Measurements from ENCODE around the gene TAF8. TPM values are rescaled to one million over a fixed set of nuclear protein-coding genes. Genes with fewer than 3 reads are reported as not detected.
"Not testable (repeated sequence)": the region's sequence is repeated elsewhere in the genome, so short reads cannot be mapped to it uniquely, and the experiment has no call there.

Gene TAF8
- total RNA-seq, 2 experiments from 2014 or later, result 46.2 to 50.4 TPM

DNA sequence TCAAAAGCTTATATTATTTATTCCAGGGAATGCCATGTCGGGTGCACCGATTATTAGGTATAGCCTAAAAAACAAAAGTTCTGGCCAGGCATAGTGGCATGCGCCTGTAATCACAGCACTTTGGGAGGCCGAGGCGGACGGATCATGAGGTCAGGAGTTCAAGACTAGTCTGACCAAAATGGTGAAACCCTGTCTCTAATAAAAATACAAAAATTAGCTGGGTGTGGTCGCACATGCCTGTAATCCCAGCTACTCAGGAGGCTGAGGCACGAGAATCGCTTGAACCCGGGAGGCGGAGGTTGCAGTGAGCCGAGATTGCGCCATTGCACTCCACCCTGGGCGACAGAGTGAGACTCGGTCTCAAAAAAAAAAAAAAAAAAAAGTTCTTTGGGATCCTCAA lies 12.7 kb upstream of the TAF8 start:
- Mint-ChIP-seq H3K4me3 (peak overlapping the region; percentile 69), H3K36me3 (peaks cover 18% of the 10 kb centered on the region), H3K4me1 (peaks cover 63% of the 10 kb centered on the region), H3K27ac (peak overlapping the region; percentile 85)
- POLR2A ChIA-PET, result interaction anchor here (0.7 to 23.6 kb wide), 3 partner anchors 11 to 102 kb away, joined by 3 to 556 read pairs (median 3); partner anchors contain the start of gene CCND3
- H3K9me3 Mint-ChIP-seq; H3K27me3 Mint-ChIP-seq; DNase-seq; ATAC-seq (ENCODE audit: low read depth): not testable (repeated sequence)

DNA sequence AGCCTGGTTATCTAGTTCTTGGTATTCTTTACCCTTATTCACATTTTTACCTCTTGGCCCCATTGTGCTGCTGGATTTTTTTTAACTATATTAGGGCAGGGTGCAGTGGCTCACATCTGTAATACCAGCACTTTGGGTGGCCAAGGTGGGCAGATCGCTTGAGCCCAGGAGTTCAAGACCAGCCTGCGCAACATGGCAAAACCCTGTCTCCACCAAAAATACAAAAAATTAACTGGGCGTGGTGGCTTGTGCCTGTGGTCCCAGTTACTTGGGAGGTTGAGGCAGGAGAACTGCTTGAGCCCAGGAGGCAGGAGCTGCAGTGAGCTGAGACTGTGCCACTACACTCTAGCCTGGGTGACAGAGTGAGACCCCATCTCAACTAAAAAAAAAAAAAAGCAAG lies 12.2 kb upstream of the TAF8 start:
- POLR2A ChIA-PET, result interaction anchor here (0.6 to 23.6 kb wide), 4 partner anchors 7 to 102 kb away, joined by 3 to 556 read pairs (median 10); partner anchors contain the start of gene CCND3
- Mint-ChIP-seq H3K36me3 (peaks cover 16% of the 10 kb centered on the region), H3K27me3 (no peaks in the 10 kb centered on the region)

GRCh38 chr6:42038811-42039408 lies 11.4 kb upstream of the TAF8 start:
- no peaks in the 10 kb centered on the region for H3K9me3 Mint-ChIP-seq
- H3K4me1 Mint-ChIP-seq, result peaks cover 68% of the 10 kb centered on the region
- H3K27me3 Mint-ChIP-seq, result no peaks in the 10 kb centered on the region
- peak overlapping the region; percentile 81 for H3K4me3 Mint-ChIP-seq
- POLR2A ChIA-PET, result interaction anchor here (0.6 to 23.6 kb wide), 14 partner anchors 8 to 117 kb away, joined by 3 to 556 read pairs (median 7); partner anchors contain the start of genes BYSL, CCND3, MED20 and TAF8
- ATAC-seq (ENCODE audit: low read depth), result no peak
- DNase-seq, result no peak
- H3K27ac Mint-ChIP-seq, result peak overlapping the region; percentile 94
- peaks cover 16% of the 10 kb centered on the region for H3K36me3 Mint-ChIP-seq

More for the DNA sequence above, 12.2 kb upstream of the TAF8 start:
- H3K4me1 Mint-ChIP-seq, result peaks cover 63% of the 10 kb centered on the region
- ATAC-seq (ENCODE audit: low read depth) (no peak), DNase-seq (no peak)
- H3K4me3 Mint-ChIP-seq, result peak overlapping the region; percentile 69
- H3K27ac Mint-ChIP-seq, result peak overlapping the region; percentile 85
- H3K9me3 Mint-ChIP-seq, result no peaks in the 10 kb centered on the region

GRCh38 chr6:42040856-42041480 lies 9.4 kb upstream of the TAF8 start:
- peaks cover 9% of the 10 kb centered on the region for H3K36me3 Mint-ChIP-seq
- H3K9me3 Mint-ChIP-seq, result no peaks in the 10 kb centered on the region
- no peaks in the 10 kb centered on the region for H3K27me3 Mint-ChIP-seq
- peak overlapping the region; percentile 86 for H3K4me3 Mint-ChIP-seq
- no peak for DNase-seq
- POLR2A ChIA-PET, result interaction anchor here (1.0 to 23.6 kb wide), 12 partner anchors 8 to 254 kb away, joined by 3 to 556 read pairs (median 10); partner anchors contain the start of genes BYSL, CCND3, MED20 and TAF8
- peak overlapping the region; percentile 94 for H3K27ac Mint-ChIP-seq
- H3K4me1 Mint-ChIP-seq, result peaks cover 74% of the 10 kb centered on the region
- ATAC-seq (ENCODE audit: low read depth), result no peak

DNA sequence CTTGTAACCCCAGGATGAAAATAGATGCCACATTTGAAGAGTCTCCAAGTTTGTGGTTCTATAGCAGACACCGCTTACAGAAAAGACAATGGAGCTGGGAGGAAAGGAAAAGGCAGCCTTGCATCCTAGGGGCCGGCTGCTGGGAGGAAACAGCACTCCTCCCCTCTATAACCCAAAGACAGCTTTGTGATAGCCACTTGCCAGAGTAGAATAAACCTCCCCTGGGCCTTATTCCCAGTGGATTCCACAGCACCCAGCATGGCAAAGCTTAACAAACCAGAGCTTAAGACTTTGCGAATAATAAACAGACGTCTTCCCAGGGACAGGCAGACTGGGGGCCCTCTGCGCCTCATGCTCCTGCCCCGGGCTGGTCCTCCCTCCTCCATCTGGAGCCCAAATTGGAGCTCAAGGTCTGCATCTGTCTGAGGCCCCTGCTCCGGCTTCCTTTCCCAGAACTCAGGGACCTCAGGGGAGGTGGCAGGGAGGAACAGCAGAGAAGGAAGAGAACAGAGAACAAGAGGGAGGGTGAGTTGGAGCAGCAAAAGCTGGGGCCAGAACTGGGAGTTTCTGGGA lies 8.8 kb upstream of the TAF8 start:
- POLR2A ChIA-PET, result interaction anchor here (1.1 to 23.6 kb wide), 12 partner anchors 8 to 254 kb away, joined by 3 to 556 read pairs (median 10); partner anchors contain the start of genes BYSL, CCND3, MED20 and TAF8
- Mint-ChIP-seq H3K9me3 (no peaks in the 10 kb centered on the region), H3K4me3 (peak overlapping the region; percentile 86), H3K4me1 (peaks cover 77% of the 10 kb centered on the region), H3K27ac (peak overlapping the region; percentile 94), H3K36me3 (peaks cover 9% of the 10 kb centered on the region), H3K27me3 (no peaks in the 10 kb centered on the region)
- DNase-seq (no peak), ATAC-seq (ENCODE audit: low read depth) (no peak)

DNA sequence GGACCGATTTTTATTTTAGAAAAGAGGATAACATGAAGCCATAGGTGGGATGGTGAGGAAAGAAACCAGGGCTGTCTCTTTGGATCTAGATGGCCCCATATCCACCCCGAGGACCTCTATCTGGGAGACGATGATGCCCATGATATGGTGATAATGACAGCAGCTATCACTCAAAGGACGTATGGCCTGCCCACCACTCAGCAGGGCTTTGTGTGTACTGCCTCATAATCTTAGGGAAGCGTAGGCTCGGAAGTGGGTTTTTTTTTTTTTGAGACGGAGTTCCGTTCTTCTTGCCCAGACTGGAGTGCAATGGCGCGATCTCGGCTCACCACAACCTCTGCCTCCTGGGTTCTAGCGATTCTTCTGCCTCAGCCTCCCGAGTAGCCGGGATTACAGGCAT lies 8.2 kb upstream of the TAF8 start:
- Mint-ChIP-seq H3K9me3 (no peaks in the 10 kb centered on the region), H3K4me1 (peaks cover 81% of the 10 kb centered on the region), H3K27me3 (no peaks in the 10 kb centered on the region), H3K27ac (peak overlapping the region; percentile 94), H3K36me3 (peaks cover 9% of the 10 kb centered on the region), H3K4me3 (peak overlapping the region; percentile 86)
- ATAC-seq (ENCODE audit: low read depth), result no peak
- POLR2A ChIA-PET, result interaction anchor here (0.8 to 23.6 kb wide), 11 partner anchors 7 to 255 kb away, joined by 3 to 556 read pairs (median 9); partner anchors contain the start of genes BYSL, CCND3, MED20 and TAF8
- no peak for DNase-seq

DNA sequence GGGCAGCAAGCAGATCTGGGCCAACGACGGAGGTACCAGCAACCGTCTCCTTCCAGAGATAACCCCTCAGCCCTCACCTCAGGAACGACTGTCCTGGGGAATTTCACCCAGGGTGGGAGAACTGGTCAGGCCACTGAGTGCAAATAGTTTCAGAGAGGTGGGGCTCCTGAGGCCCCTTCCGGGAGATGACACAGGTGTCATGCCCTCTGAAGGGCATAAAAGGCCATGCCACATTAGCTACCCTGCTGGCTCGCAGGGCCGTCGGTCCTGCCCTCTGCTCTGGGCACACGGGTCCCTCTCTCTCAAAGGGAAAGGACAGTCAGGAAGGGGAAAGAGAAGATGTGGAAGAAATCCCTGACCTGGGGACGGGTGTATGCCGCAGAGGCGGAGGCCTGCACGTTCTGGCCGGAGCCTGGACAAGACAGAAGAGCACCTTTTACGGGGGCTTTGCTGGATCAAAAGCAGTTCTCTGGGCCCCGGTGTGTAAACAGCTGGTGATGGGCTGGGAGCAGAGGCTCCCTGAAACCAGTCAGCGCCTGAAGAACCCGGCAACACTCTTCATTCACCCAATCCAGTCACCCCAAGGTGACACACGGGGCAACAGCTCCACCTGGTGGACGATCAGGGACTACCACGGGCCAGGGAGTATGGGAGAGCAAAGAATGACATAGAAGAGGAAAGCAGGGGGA lies 6.4 kb upstream of the TAF8 start:
- POLR2A ChIA-PET, result interaction anchor here (0.6 to 23.6 kb wide), 14 partner anchors 12 to 310 kb away, joined by 3 to 556 read pairs (median 4); partner anchors contain the start of genes BYSL, CCND3, FRS3 and MED20
- no peaks in the 10 kb centered on the region for H3K9me3 Mint-ChIP-seq
- H3K4me3 Mint-ChIP-seq, result peak overlapping the region; percentile 86
- DNase-seq (peak; percentile 95), ATAC-seq (ENCODE audit: low read depth) (peak; percentile 38)
- H3K27me3 Mint-ChIP-seq, result no peaks in the 10 kb centered on the region
- H3K36me3 Mint-ChIP-seq, result peaks cover 11% of the 10 kb centered on the region
- H3K27ac Mint-ChIP-seq, result peak overlapping the region; percentile 94
- peaks cover 79% of the 10 kb centered on the region for H3K4me1 Mint-ChIP-seq

- DNase-seq (peak; percentile 70), ATAC-seq (ENCODE audit: low read depth) (peak; percentile 15)
- Mint-ChIP-seq H3K9me3 (no peaks in the 10 kb centered on the region), H3K36me3 (peaks cover 12% of the 10 kb centered on the region), H3K27ac (peak overlapping the region; percentile 91), H3K4me1 (peaks cover 74% of the 10 kb centered on the region), H3K27me3 (no peaks in the 10 kb centered on the region), H3K4me3 (peak overlapping the region; percentile 97)
- POLR2A ChIA-PET, result interaction anchor here (0.6 to 23.6 kb wide), 8 partner anchors 28 to 259 kb away, joined by 3 to 556 read pairs (median 5); partner anchors contain the start of genes BYSL, CCND3, MED20 and TOMM6
Observed at GRCh38 chr6:42045538-42046460, 4.5 kb upstream of the TAF8 start.

DNA sequence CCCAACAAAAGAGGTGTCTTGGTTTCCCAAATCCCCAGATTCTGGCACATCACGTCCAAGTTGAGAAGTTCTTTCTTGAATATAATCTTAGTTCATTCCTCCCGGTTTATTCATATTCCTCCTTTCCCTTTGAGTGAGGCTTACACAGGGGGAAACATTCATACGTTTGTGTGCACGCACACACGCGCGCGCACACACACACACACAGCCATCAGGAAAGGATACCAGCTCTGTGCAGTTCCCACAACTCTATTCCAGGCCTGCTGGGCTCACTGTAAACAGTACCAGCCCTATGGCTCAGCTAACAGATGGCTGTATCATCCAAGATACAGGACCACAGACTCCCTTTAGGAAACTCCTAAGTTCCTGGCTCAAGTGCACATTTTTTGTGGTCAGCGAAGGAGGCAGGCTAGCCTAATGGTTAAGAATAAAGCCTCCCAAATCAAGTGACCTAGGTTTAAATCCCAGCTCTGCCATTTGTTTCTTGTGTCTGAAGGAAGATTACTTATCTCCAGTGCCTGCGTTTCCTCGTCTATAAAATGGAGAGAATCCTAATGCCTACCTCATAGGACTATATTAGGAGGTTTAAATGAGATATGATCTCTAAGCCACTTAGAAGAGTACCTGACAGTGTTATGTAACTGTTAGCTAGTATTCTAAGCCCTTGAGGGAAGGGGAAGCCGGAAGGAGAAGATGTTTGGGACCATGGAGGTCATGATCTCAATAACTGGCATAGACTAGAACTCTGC lies 3.7 kb upstream of the TAF8 start:
- no peak for ATAC-seq (ENCODE audit: low read depth)
- peak overlapping the region; percentile 91 for H3K27ac Mint-ChIP-seq
- peaks cover 73% of the 10 kb centered on the region for H3K4me1 Mint-ChIP-seq

GRCh38 chr6:42047213-42047590 lies 3.1 kb upstream of the TAF8 start:
- POLR2A ChIA-PET, result interaction anchor here (0.6 to 23.6 kb wide), 6 partner anchors 6 to 404 kb away, joined by 3 to 556 read pairs (median 20); partner anchors contain the start of genes BYSL, CCND3, MED20 and PRICKLE4
- peaks cover 14% of the 10 kb centered on the region for H3K36me3 Mint-ChIP-seq
- H3K27ac Mint-ChIP-seq, result peak overlapping the region; percentile 91
- H3K4me1 Mint-ChIP-seq, result peaks cover 72% of the 10 kb centered on the region
- H3K27me3 Mint-ChIP-seq, result no peaks in the 10 kb centered on the region
- DNase-seq, result no peak
- peak overlapping the region; percentile 97 for H3K4me3 Mint-ChIP-seq
- H3K9me3 Mint-ChIP-seq, result no peaks in the 10 kb centered on the region
- no peak for ATAC-seq (ENCODE audit: low read depth)

More for the DNA sequence above, 3.7 kb upstream of the TAF8 start:
- H3K4me3 Mint-ChIP-seq, result peak overlapping the region; percentile 97
- POLR2A ChIA-PET, result interaction anchor here (0.6 to 23.6 kb wide), 6 partner anchors 111 to 405 kb away, joined by 3 to 556 read pairs (median 5); partner anchors contain the start of genes BYSL, CCND3, MED20 and TOMM6
- no peaks in the 10 kb centered on the region for H3K9me3 Mint-ChIP-seq
- DNase-seq, result no peak
- H3K27me3 Mint-ChIP-seq, result no peaks in the 10 kb centered on the region
- H3K36me3 Mint-ChIP-seq, result peaks cover 16% of the 10 kb centered on the region

DNA sequence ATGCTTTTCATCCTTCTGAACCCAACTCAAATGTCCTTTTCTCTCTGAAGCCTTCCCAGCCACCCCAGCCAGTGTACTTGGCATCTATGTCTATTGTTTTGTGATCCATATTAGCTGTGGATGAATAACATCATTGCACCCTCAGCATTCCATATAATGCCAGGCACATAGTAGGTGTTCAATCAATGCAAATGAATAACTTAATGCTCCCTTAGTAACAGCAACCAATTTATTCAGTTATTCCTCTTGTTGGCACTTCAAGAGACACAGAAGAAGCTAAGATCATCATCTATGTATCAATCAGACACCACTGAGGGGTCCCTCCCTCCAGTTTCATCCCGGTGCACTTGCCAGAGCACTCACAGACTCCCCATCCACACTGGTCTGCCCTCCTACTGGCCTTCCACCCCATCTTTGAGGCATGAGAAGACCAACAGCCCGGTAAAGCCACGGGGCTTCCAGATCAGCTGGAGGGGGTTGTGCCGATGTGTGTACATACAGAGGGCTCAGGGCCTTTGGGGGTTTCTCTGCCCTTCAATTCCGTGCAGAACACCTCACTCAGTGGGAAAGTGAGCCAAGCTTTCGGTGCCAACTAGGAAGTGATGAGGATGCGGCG lies 2.4 kb upstream of the TAF8 start:
- no peak for DNase-seq
- no peak for ATAC-seq (ENCODE audit: low read depth)
- POLR2A ChIA-PET, result interaction anchor here (1.0 to 23.6 kb wide), 8 partner anchors 7 to 266 kb away, joined by 3 to 556 read pairs (median 8); partner anchors contain the start of genes BYSL, CCND3, MED20 and PRICKLE4
- H3K27ac Mint-ChIP-seq, result peak overlapping the region; percentile 88
- peaks cover 18% of the 10 kb centered on the region for H3K36me3 Mint-ChIP-seq
- H3K9me3 Mint-ChIP-seq, result no peaks in the 10 kb centered on the region
- peaks cover 69% of the 10 kb centered on the region for H3K4me1 Mint-ChIP-seq
- no peaks in the 10 kb centered on the region for H3K27me3 Mint-ChIP-seq
- H3K4me3 Mint-ChIP-seq, result peak overlapping the region; percentile 97
